Measurements from ENCODE around the gene PROSER3.

- TF ChIP-seq CTCF (IDR thresholded peaks at IDR 0.05; ENCODE audit: poor library complexity, severe bottlenecking), result no peak
- no peak for TF ChIP-seq REST (IDR thresholded peaks at IDR 0.05; ENCODE audit: borderline replicate concordance)
- TF ChIP-seq EZH2 (IDR thresholded peaks at IDR 0.05; ENCODE audit: borderline replicate concordance, insufficient read depth, low read length, poor library complexity, severe bottlenecking), result no peak
- TF ChIP-seq POLR2AphosphoS5 (IDR thresholded peaks at IDR 0.05), result no peak
- TF ChIP-seq RAD21 (conservative IDR thresholded peaks at IDR 0.05), result no peak
- TF ChIP-seq EP300 (conservative IDR thresholded peaks at IDR 0.05; ENCODE audit: poor library complexity, severe bottlenecking), result no peak
- TF ChIP-seq TAF1 (IDR thresholded peaks at IDR 0.05; ENCODE audit: low read depth), result no peak
- no peak for TF ChIP-seq MXI1 (conservative IDR thresholded peaks at IDR 0.05; ENCODE audit: poor library complexity, severe bottlenecking)
Observed at GRCh38 chr19:35743640-35744429, 14.1 kb upstream of the PROSER3 start.
